OCI-LY3 (cell line): Measurements from ENCODE around the gene XRRA1.

Experiments used
- H2AFZ ChIP-seq: fragments of 200-600, 300-600 bp; shearing (Covaris generic); 2 replicates; pipeline ENCODE4 v1.6.0; 2014; ENCODE audit warnings: antibody characterized with exemption, low read depth, low read length
- H3K27ac ChIP-seq: fragments of 200-600, 300-600 bp; sonication (generic); 2 replicates; pipeline ENCODE4 v1.5.1; 2014; ENCODE audit warnings: mild to moderate bottlenecking, low read length, moderate library complexity, mixed read lengths
- H3K27me3 ChIP-seq: fragments of 200-600, 300-600 bp; sonication (generic); 2 replicates; pipeline ENCODE4 v1.6.1; 2014; ENCODE audit warnings: low read depth, low read length, mixed read lengths
- H3K36me3 ChIP-seq: fragments of 200-600, 300-600 bp; sonication (generic); replicated peaks from 2 replicates; pipeline ENCODE3; 2014; ENCODE audit warnings: low read depth, low read length, mixed read lengths
- H3K4me1 ChIP-seq: fragments of 300-600, 200-600 bp; sonication (generic); 2 replicates; pipeline ENCODE4 v1.6.1; 2014; ENCODE audit warnings: low read length, mixed read lengths
- H3K4me2 ChIP-seq: fragments of 200-600, 300-600 bp; sonication (generic); 2 replicates; pipeline ENCODE4 v1.6.1; 2014; ENCODE audit warnings: low read length, mixed read lengths
- H3K4me3 ChIP-seq: fragments of 300-600, 200-600 bp; sonication (generic); 2 replicates; pipeline ENCODE4 v1.5.1; 2014; ENCODE audit warnings: antibody characterized with exemption, mild to moderate bottlenecking, low read length, moderate library complexity
- H3K79me2 ChIP-seq: fragments of 300-600, 200-600 bp; shearing (Covaris generic); 2 replicates; pipeline ENCODE4 v1.6.1; 2014; ENCODE audit warnings: mild to moderate bottlenecking, low read length, mixed read lengths
- H3K9ac ChIP-seq: fragments of 300-600, 200-600 bp; shearing (Covaris generic); 2 replicates; pipeline ENCODE4 v1.6.0; 2014; ENCODE audit warnings: mild to moderate bottlenecking, low read length, moderate library complexity
- H3K9me3 ChIP-seq: fragments of 200-600, 300-600 bp; shearing (Covaris generic); 2 replicates; pipeline ENCODE4 v1.6.1; 2014; ENCODE audit warnings: low read length, mixed read lengths; ENCODE audit not compliant: insufficient read depth
- H4K20me1 ChIP-seq: fragments of 200-600, 300-600 bp; sonication (generic); 2 replicates; pipeline ENCODE4 v1.6.1; 2016; ENCODE audit warnings: low read length, mixed read lengths; ENCODE audit not compliant: insufficient read depth
- EZH2phosphoT487 ChIP-seq: fragments of 200-600 bp; shearing (Covaris generic); IDR thresholded peaks from 2 replicates; pipeline ENCODE4 v1.6.1; 2018; ENCODE audit warnings: antibody characterized with exemption, mixed run types, low read depth
- TF ChIP-seq, protein P1 (sequence below): fragments of 200-600, 300-600 bp; sonication (generic); IDR thresholded peaks from 2 replicates; pipeline ENCODE4 v1.5.1; 2014; ENCODE audit warnings: antibody characterized with exemption, low read length, low read depth

XRRA1 gene

DNA sequence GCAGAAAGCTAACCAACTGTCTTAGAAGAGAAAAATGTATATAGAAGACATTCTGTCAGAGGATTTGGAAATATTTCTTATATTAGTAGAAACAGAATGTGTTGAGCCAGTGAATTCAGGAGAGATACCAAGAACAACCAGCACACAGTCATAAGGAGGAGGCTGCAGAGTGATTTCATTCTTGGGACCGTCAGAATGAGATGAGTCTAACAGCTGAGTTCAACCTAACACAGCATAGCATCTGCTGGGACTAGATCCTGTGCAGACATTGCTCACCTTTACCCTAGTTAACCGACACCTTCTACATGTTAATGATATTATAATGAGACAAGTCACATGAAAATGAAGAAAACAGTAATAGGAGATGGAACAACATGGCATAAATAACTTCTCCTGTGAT lies 85.5 kb downstream of the XRRA1 start:
- Histone ChIP-seq H3K9ac (no peak overlapping the region), H3K27me3 (no peaks in the 10 kb centered on the region), H2AFZ (no peak overlapping the region), H3K4me3 (no peak overlapping the region), H3K4me2 (no peak overlapping the region), H3K9me3 (peaks cover 44% of the 10 kb centered on the region), H3K36me3 (peaks cover 90% of the 10 kb centered on the region), H3K4me1 (no peaks in the 10 kb centered on the region), H4K20me1 (no peaks in the 10 kb centered on the region), H3K27ac (no peak overlapping the region), H3K79me2 (no peaks in the 10 kb centered on the region)
- TF ChIP-seq, protein P1, sequence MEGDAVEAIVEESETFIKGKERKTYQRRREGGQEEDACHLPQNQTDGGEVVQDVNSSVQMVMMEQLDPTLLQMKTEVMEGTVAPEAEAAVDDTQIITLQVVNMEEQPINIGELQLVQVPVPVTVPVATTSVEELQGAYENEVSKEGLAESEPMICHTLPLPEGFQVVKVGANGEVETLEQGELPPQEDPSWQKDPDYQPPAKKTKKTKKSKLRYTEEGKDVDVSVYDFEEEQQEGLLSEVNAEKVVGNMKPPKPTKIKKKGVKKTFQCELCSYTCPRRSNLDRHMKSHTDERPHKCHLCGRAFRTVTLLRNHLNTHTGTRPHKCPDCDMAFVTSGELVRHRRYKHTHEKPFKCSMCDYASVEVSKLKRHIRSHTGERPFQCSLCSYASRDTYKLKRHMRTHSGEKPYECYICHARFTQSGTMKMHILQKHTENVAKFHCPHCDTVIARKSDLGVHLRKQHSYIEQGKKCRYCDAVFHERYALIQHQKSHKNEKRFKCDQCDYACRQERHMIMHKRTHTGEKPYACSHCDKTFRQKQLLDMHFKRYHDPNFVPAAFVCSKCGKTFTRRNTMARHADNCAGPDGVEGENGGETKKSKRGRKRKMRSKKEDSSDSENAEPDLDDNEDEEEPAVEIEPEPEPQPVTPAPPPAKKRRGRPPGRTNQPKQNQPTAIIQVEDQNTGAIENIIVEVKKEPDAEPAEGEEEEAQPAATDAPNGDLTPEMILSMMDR, result no peak
- TF ChIP-seq EZH2phosphoT487, result no peak

DNA sequence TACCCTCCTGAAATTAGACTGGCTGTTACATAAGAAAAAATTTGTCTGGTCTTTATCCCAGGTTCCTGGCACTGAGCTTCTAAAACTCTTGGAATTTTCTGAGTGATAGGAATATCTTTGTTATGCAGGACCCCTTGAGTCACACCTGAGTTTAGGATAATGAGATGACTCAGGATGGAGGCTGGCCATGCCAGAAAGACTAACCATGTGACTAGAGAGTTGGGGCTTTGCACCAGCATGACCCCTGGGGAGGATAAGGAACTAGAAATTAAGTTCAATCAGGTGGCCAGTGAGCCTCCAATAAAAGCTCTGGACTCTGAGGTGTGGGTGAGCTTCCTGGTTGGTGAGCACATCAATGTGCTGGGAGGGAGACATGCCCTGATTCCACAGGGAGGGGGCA lies 88.1 kb downstream of the XRRA1 start:
- H3K27ac ChIP-seq, result no peak overlapping the region
- no peak overlapping the region for H3K4me3 ChIP-seq
- H3K9me3 ChIP-seq, result peaks cover 19% of the 10 kb centered on the region; the same call in 1 of the 2 replicates
- no peak overlapping the region for H3K9ac ChIP-seq
- no peaks in the 10 kb centered on the region for H3K4me1 ChIP-seq
- no peak overlapping the region for H3K4me2 ChIP-seq
- peaks cover 90% of the 10 kb centered on the region for H3K36me3 ChIP-seq
- H3K27me3 ChIP-seq, result no peaks in the 10 kb centered on the region
- H2AFZ ChIP-seq, result no peak overlapping the region
- TF ChIP-seq, protein P1, result no peak
- no peak for TF ChIP-seq EZH2phosphoT487
- H4K20me1 ChIP-seq, result no peaks in the 10 kb centered on the region
- no peaks in the 10 kb centered on the region for H3K79me2 ChIP-seq

DNA sequence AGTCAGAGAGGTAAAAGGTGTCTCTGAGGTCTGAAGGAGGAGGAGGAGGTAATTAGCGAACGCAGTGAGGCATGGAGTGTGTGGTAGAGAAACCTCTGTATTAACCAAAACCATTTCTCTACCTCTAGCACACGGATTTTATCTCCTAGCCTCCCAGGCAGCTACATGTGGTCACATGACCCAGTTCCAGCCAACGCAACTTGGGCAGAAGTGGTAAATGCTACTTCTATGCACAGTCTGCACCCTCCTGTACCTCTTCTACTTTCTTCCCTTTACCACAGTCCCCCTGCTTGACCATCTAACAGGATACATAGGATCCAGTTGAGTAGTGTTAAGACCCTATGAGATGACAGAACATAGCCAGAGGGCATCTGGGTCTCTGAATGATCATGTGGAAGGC lies 95.7 kb downstream of the XRRA1 start:
- Histone ChIP-seq H3K27me3 (no peaks in the 10 kb centered on the region), H3K27ac (no peak overlapping the region), H3K9me3 (no peaks in the 10 kb centered on the region), H4K20me1 (no peaks in the 10 kb centered on the region), H2AFZ (no peak overlapping the region), H3K79me2 (no peaks in the 10 kb centered on the region), H3K4me3 (no peak overlapping the region), H3K36me3 (peaks cover 58% of the 10 kb centered on the region), H3K4me1 (no peaks in the 10 kb centered on the region), H3K9ac (no peak overlapping the region), H3K4me2 (no peak overlapping the region)
- TF ChIP-seq, protein P1, result no peak
- TF ChIP-seq EZH2phosphoT487, result no peak

DNA sequence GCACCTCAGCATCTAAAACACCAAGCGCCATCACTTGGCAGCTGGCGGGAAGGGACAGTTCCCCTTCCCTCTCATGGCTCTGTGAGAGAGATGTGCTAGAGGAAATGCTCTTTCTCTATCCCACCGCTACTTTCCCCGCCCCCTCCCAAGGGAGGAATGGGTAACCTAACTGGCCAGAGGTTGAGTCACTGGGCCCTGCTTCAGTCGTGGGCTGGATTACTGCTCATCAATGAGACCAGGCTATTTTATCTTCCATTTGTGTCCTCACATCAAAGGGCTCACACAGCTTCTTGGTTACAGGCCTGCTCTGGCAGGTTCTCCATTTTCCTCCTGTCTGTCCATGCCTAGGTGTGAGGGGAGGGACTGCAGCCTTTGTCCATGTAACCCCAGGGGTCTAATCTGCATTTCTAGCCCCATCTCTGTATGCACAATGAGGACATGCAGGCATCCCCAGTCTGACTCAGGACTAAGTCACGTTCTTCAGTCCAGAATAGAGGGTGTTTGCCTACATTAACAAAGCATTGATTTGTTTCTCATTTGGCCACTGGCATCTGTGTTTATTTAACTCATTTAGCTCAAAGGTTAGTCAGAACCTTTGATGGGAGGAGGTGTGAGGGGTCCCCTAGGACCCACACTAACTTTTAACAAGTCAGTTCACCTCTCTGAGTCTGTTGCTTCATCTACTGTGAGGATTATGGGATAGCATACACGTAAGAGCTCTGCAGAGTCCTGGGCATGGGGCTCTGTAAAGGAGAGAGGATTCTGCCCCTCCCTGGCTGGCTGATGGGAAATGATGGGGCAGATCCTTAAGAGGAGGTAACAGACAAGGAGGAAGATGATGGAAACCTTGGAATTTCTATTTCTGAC lies 99.1 kb downstream of the XRRA1 start:
- Histone ChIP-seq H4K20me1 (no peaks in the 10 kb centered on the region), H3K27ac (no peak overlapping the region), H3K9me3 (no peaks in the 10 kb centered on the region), H3K27me3 (no peaks in the 10 kb centered on the region), H3K9ac (no peak overlapping the region), H3K4me3 (no peak overlapping the region), H3K36me3 (peaks cover 51% of the 10 kb centered on the region), H3K4me2 (no peak overlapping the region), H3K79me2 (no peaks in the 10 kb centered on the region), H3K4me1 (no peaks in the 10 kb centered on the region), H2AFZ (no peak overlapping the region)
- TF ChIP-seq EZH2phosphoT487, result no peak
- TF ChIP-seq, protein P1, result no peak
